ENCODE results near the gene CNIH4. TPM values are rescaled to one million over a fixed set of nuclear protein-coding genes. Genes with fewer than 3 reads are reported as not detected.
"Not testable (repeated sequence)": the region's sequence is repeated elsewhere in the genome, so short reads cannot be mapped to it uniquely, and the experiment has no call there.

The CNIH4 gene
- polyA plus RNA-seq, 1 donor = 22.8 TPM

DNA sequence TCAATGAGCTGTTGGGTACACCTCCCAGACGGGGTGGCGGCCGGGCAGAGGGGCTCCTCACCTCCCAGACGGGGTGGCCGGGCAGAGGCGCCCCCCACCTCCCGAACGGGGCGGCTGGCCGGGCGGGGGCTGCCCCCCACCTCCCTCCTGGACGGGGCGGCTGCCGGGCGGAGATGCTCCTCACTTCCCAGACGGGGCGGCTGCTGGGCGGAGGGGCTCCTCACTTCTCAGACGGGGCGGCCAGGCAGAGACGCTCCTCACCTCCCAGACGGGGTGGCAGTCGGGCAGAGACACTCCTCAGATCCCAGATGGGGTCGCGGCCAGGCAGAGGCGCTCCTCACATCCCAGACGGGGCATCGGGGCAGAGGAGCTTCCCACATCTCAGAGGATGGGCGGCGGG, 7.0 kb upstream of the CNIH4 start:
- not testable (repeated sequence) for DNase-seq

DNA sequence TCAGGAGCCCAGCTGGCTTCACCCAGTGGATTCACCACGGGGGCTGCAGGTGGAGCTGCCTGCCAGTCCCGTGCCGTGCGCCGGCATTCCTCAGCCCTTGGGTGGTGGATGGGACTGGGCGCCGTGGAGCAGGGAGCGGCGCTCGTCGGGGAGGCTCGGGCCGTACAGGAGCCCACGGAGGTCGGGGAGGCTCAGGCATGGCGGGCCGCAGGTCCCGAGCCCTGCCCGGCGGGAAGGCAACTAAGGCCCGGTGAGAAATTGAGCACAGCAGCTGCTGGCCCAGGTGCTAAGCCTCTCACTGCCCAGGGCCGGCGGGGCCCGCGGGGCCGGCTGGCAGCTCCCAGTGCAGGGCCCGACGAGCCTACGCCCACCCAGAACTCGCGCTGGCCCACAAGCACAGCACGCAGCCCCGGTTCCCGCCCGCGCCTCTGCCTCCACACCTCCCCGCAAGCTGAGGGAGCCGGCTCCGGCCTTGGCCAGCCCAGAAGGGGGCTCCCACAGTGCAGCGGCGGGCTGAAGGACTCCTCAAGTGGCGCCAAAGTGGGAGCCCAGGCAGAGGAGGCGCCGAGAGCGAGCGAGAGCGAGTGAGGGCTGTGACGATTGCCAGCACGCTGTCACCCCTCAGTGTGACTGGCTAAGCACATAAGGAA, 4.1 kb upstream of the CNIH4 start:
- not testable (repeated sequence) for DNase-seq

DNA sequence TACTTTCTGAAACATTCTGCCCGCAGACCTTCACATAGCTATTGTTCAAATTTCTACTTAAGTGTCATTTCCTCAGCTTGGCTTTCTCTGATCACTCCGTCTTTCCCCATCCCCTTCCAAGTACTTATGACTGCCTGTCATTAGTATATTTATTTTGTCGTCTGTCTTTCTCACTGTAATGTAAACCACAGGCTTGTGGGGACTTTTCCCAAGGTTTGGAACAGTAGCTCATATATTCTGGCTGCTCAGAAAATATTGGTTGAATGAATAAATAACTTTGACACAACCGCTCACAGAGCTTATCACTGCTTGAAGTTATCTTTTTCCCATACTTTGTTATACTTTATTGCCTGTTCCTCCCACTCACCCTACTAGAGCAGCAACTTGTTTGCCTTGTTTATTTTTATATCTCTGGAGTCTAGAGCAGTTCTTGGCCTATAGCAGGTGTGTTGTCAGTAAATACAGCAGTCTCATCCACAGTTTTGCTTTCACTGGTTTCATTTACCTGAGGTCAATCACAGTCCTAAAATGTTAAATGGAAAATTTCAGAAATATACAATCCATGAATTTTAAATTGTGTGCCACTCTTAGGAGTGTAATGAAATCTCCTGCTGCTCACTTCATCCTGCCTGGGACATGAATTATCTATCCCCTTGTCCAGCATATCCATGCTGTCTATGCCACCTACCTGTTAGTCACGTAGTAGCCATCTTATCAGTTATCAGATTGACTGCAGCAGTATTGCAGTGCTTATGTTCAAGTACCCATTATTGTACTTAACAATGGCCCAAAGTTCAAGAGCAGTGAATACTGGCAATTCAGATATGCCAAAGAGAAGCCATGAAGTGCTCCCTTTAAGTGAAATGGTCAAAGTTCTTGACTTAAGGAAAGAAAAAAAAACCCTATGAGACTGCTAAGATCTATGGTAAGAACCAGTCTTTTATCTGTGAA, 2.4 kb upstream of the CNIH4 start:
- no peak for DNase-seq

DNA sequence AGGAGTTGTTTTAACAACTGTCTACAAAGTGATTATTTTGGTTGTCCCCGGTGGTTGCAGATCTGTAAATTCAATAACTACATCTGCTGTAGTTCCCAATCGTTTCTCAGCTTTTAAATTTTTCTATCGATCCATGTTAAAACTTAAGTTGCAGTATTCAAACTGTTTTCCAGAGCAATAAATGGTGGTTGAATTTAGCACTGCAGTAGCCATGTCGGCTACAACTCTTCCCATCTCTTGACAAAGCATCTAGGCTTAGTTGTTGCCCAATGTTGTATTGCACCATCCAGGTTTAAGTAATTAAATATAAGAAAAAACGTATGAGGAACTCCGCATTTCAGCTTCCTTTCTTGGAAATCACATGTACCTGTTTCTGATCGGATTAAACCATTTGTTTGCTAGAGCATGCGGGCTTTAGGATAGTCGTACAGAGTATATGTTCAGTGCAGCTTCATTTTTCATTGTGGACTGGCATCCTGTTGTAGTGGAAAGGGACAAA, 996 bp downstream of the CNIH4 start:
- DNase-seq = no peak

GRCh38 chr1:224358237-224358636, 1.6 kb downstream of the CNIH4 start:
- no peak for DNase-seq

DNA sequence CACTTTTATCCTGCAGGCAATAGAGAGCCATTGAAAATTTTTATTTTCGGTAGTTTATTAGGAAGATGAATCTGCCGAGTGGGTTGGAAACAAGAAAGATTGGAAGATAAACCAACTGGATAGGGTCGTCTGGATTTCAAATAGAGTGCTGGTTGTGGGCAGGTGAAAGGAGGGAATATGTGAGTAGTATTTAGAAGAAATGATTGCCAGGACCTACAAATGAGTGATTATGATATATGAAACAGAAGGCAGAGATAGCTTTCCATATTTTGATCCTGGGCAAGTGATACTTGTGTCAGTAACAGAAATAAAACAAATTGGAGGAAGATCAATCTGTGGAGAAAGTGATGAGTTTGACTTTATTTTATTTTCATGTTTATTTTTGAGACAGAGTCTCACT, 2.5 kb downstream of the CNIH4 start:
- DNase-seq = no peak

DNA sequence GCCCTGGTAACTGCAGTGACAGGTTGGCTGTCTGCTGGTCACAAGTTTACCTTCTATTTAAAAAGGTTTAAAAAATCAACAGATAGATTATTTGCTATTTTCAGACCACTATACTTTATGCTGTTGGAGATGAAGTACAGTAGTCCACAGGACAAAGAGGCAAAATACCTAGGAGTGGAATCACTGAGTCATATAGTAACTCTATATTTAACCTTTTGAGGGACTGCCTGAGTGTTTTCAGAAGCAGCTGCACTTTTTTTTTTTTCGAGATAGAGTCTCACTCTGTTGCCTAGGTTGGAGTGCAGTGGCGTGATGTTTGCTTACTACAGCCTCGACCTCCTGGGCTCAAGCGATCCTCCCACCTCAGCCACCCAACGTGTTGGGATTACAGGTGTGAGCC, 11.7 kb downstream of the CNIH4 start:
- no peak for DNase-seq

DNA sequence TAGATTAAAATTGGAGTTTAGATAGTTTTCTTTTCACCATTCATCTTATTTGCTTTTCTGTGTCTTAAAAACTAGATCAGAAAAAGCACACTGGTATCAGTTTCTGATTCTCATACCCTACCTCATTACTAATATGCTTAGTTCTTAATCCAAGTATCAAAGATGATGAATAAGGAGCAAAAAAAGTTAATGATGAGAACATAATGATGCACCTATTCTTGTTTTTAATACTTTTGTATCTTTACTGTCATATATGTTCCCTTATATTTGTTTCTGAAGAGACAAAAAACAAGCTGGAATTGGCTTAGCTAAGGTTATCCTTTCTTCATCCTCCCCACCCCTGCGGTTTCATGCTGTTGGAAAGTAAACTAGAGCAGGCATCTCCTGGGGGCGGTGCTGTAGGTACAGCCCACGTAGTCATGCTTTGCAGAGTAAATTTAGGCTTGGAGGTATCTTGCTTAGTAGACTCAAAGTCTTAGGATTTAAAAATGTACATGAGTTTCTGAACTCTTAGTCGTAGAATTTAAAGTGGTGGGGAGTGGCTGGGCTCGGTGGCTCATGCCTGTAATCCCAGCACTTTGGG, 16.4 kb downstream of the CNIH4 start:
- no peak for DNase-seq

DNA sequence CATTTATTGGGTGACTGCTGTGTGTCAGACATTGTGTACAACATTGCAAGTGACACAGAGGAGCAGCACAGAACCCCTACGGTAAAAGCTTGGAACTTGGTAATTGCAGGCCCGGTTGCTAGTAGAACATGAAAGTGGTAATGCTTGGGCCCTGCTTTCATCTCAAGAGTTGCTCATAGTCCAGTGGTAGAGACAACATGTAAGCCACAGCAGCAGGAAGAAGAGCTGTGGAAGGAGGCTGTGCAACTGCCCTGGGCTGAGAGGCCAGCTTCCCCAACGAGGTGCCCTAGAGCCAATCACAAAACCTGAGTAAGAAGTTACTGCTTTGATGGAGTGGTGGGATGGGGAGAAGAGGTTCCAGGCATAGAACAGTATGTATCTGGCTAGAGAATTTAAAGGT, 18.4 kb downstream of the CNIH4 start:
- DNase-seq = no peak

DNA sequence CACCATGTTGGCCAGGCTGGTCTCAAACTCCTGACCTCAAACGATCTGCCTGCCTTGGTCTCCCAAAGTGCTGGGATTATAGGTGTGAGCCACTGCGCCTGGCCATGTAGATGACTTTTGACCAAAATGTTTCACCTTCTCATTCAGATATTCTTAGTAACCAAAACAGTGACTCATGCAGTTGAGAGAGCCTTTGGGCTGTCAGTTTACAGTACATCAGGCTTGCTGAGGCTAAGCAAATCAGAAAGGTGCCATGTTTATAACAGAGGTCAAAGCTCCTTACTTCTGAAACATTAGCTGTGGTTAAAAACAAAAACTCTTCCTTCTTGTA, 21.0 kb downstream of the CNIH4 start:
- no peak for DNase-seq

DNA sequence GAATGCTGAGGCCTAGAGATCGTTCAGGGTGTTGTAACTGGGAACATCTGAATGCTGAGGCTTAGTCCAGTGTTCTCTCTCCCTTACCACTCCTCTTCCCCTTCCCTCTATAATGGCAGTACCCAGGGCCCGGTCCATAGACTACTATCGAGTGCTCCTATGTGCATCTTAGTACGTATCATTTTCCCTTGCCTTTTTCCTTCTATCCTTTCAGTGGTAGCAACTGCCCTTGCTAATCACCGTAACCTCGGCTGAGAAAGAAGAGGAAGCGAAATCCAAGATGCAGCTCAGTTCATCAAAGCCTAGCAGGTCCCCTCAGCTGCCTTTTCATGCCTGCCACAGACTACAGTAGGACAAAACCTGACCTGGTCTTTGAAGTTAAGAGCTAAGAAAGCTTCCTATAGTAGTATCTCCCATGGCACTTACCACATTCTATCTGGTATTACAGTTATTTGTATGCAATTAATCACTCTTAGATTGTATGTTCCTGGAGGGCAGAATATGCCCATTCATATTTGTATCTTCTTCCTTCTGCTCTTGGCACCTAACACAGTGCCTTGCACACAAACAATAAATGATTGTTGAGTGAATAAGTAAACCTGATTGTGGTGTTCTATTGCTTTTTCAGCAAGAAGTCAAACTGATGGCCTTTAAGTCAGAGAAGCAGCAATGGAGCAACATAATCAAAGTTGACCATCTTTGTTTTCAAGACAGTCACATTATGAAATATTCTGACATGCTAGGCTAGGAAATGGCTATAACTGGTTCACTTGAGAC, 22.4 kb downstream of the CNIH4 start:
- DNase-seq = no peak

DNA sequence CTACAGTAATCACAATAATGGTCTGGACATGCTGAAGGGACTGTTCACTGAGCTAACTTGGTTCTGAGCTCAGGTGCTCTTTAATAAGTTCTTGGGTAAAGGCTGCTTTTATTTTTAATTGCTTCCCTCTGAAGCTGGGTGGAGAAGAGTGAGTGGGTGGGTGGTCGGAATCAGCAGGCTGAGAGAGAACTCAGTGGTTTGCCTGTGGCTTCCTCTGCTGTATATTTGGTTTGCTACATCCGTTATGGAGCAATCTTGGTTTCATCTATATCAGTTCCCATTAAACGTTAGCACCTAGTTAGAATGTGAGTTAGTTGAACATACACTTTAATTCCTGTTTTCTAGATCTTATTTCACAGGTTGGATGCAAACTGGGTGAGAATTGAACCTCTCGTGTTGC, 23.3 kb downstream of the CNIH4 start:
- DNase-seq = no peak

GRCh38 chr1:224381880-224382548, 25.3 kb downstream of the CNIH4 start:
- DNase-seq = no peak

GRCh38 chr1:224383218-224383617, 26.5 kb downstream of the CNIH4 start:
- DNase-seq = no peak

GRCh38 chr1:224387302-224387912, 30.7 kb downstream of the CNIH4 start:
- DNase-seq = peak; percentile 8

DNA sequence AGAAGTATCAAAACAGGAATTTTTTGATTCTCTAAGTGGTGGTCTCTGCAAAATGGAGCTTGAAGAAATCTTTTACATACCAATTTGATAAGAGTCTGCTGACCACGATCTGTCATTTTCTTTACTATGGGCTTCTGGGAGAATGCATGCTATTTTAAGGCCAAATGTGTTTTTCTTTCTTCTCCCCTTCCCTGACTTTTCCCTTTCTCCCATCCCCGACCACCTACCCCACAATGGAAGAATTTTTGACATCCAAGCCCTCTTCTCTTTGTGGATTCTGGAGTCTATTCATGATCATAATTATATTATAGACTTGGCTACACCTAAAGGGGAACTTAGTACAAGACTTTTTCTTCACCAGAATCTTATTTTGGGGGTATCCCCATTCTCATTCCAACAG, 31.3 kb downstream of the CNIH4 start:
- no peak for DNase-seq

DNA sequence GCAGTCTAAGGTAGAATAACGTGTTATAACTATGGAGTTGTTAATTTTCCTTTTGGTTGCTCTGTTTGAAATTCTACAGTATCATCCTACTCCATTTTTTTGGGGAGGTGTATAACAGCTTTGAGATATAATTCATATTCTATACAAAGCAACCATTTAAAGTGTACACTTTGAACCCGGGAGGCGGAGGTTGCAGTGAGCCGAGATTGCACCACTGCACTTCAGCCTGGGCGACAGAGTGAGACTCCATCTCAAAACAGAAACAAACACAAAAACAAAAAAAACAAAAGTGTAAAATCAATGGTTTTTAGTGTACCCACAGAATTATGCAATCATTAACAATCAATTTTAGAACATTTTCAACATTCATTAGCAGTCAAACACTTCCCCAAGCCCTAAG, 33.8 kb downstream of the CNIH4 start:
- no peak for DNase-seq

DNA sequence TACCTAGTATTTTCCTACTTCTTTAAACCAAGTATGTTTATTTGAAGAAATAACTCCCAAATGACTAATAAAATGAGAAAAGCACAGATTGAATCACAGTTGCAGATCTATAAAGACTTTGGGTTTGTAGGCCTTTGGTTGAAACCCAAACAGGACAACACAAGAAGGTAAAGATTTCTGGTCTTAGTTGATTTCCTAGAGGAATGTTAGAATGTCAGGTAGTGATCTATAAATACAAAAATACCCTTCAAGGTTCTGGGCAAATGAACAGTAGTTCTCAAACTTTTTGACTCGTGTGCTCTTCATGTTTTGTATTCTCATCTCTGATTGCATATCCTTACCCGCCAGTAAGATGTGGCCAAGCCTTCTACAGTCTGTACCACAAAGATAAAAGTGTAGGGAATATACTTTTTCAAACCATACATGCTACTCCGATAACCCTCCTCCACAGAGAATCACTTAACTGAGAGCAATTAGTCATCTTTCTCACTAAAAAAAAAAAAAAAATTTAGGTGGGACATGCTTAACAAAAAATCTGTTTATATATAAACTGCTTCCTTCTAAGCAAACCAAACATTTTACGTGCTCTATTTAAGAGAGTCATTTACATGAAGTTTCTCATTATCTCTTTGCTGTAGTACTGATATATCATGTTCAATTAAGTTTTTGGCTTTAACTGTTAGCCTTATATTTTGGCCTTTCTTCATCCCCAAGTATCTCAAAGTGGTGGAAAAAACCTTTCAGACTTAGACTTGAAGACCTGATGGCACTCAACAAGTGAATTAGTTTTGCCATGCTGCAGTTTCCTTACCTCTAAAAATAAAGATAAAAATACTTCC, 36.0 kb downstream of the CNIH4 start:
- no peak for DNase-seq

GRCh38 chr1:224393294-224393693, 36.6 kb downstream of the CNIH4 start:
- DNase-seq = no peak

GRCh38 chr1:224399887-224400286, 43.2 kb downstream of the CNIH4 start:
- DNase-seq = no peak
